ENCODE results near the gene GFPT2.

GRCh38 chr5:180341595-180341994 lies 11.5 kb downstream of the GFPT2 start:
- TF ChIP-seq POLR2A (IDR thresholded peaks at IDR 0.05): no peak
- TF ChIP-seq, protein P1, sequence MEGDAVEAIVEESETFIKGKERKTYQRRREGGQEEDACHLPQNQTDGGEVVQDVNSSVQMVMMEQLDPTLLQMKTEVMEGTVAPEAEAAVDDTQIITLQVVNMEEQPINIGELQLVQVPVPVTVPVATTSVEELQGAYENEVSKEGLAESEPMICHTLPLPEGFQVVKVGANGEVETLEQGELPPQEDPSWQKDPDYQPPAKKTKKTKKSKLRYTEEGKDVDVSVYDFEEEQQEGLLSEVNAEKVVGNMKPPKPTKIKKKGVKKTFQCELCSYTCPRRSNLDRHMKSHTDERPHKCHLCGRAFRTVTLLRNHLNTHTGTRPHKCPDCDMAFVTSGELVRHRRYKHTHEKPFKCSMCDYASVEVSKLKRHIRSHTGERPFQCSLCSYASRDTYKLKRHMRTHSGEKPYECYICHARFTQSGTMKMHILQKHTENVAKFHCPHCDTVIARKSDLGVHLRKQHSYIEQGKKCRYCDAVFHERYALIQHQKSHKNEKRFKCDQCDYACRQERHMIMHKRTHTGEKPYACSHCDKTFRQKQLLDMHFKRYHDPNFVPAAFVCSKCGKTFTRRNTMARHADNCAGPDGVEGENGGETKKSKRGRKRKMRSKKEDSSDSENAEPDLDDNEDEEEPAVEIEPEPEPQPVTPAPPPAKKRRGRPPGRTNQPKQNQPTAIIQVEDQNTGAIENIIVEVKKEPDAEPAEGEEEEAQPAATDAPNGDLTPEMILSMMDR (IDR thresholded peaks at IDR 0.05): no peak
